Epithelial cell of proximal tubule (primary cell): ENCODE data around the gene GPBAR1. TPM values are rescaled to one million over a fixed set of nuclear protein-coding genes. Genes with fewer than 3 reads are reported as not detected.
A peak's percentile ranks its signal among the peaks of the same experiment; 100 is the strongest.

Experiments
- DNase-seq: peaks from one replicate; pipeline ENCODE4 v3.0.0-alpha.2; 2011; ENCODE audit warnings: low read depth
- H3K4me3 ChIP-seq: 2 replicates; pipeline ENCODE4 v1.5.1; 2011; ENCODE audit warnings: low read depth, mild to moderate bottlenecking, low read length
- CTCF ChIP-seq: conservative IDR thresholded peaks from 2 replicates; pipeline ENCODE4 v1.5.1; 2012; ENCODE audit warnings: low read depth, mild to moderate bottlenecking, low read length
- total RNA-seq: library from RNA; depleted of rRNA; stranded (reverse); fragments of >200 nt; gene quantifications from 2 replicates; pipeline ENCODE4 v1.2.3, GENCODE V29; 2015

The GPBAR1 gene
- total RNA-seq, 1 donor from 2014 or later = 2.3 TPM

GRCh38 chr2:218256612-218257350 is 4.0 kb upstream of the GPBAR1 start:
- TF ChIP-seq CTCF = no peak
- H3K4me3 ChIP-seq = no peak overlapping the region
- DNase-seq = no peak

- TF ChIP-seq CTCF = peak; percentile 81
- DNase-seq = no peak
- no peak overlapping the region for H3K4me3 ChIP-seq
These were observed 3.3 kb upstream of the GPBAR1 start for GRCh38 chr2:218257390-218257981.

- no peak for TF ChIP-seq CTCF
- H3K4me3 ChIP-seq = no peak overlapping the region
- no peak for DNase-seq
These were observed 1.5 kb upstream of the GPBAR1 start for GRCh38 chr2:218259099-218259961.

- no peak for DNase-seq
- no peak for TF ChIP-seq CTCF
These were observed 649 bp upstream of the GPBAR1 start for GRCh38 chr2:218260166-218260565.

GRCh38 chr2:218261423-218262236 is 815 bp downstream of the GPBAR1 start:
- no peak for TF ChIP-seq CTCF
- no peak for DNase-seq
- H3K4me3 ChIP-seq = no peak overlapping the region

More at GRCh38 chr2:218260166-218260565, 649 bp upstream of the GPBAR1 start:
- H3K4me3 ChIP-seq = no peak overlapping the region

- no peak for DNase-seq
- no peak overlapping the region for H3K4me3 ChIP-seq
- no peak for TF ChIP-seq CTCF
These were observed 1.4 kb downstream of the GPBAR1 start for GRCh38 chr2:218262237-218262600.
